OCI-LY7 (cell line): ENCODE measurements around the gene ARFGAP3.

ENCODE experiments used
- CTCF ChIP-seq: fragments of 200-600 bp; sonication (generic); conservative IDR thresholded peaks from 2 replicates; pipeline ENCODE4 v1.5.1; 2014; ENCODE audit warnings: mild to moderate bottlenecking, antibody characterized with exemption, low read length, moderate library complexity, mixed read lengths
- EZH2phosphoT487 ChIP-seq: fragments of 200-600 bp; sonication (generic); IDR thresholded peaks from 2 replicates; pipeline ENCODE4 v1.6.1; 2018; ENCODE audit warnings: low read depth, borderline replicate concordance, mild to moderate bottlenecking, mixed run types, antibody characterized with exemption, low read length, moderate library complexity, mixed read lengths

GRCh38 chr22:42792453-42792908, 64.6 kb downstream of the ARFGAP3 start:
- TF ChIP-seq CTCF = no peak
- TF ChIP-seq EZH2phosphoT487 = no peak
